Measurements from ENCODE around the gene ATP1A4.
"Not testable (repeated sequence)": the region's sequence is repeated elsewhere in the genome, so short reads cannot be mapped to it uniquely, and the experiment has no call there.

ATP1A4 gene

GRCh38 chr1:160116283-160117147, 34.9 kb upstream of the ATP1A4 start:
- no peaks in the 10 kb centered on the region for H3K9me3 ChIP-seq (ENCODE audit: control insufficient read depth, insufficient read depth, low read length)
- H3K36me3 ChIP-seq (ENCODE audit: insufficient read depth, low read length) = no peaks in the 10 kb centered on the region
- peaks cover 45% of the 10 kb centered on the region for H3K4me1 ChIP-seq (ENCODE audit: insufficient read depth, low read length)
- peak overlapping the region; percentile 54; the same call in 1 of the 2 replicates for H3K9ac ChIP-seq (ENCODE audit: low read depth, low read length)

DNA sequence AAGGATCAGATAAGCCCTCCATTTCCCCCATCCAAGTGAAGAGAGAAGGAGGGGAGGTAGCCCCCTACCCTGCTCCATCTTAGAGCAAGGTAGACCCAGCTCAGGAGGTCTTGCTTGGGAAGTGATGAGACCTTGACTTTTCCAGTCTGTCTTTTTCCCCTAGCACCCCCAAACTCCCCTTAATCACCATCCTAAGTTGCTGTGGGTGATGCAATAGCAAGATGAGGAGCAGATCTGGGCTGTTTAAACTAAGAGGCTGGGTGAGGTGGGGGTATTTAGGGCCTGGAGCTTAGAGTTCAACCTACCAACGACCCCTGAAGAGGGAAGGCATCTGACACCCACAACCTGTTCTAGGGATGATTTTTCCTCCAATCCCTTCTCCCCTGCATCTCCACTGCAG, 34.1 kb upstream of the ATP1A4 start:
- peaks cover 45% of the 10 kb centered on the region for H3K4me1 ChIP-seq (ENCODE audit: insufficient read depth, low read length)
- H3K36me3 ChIP-seq (ENCODE audit: insufficient read depth, low read length) = no peaks in the 10 kb centered on the region; the same call in 1 of the 2 replicates
- H3K9me3 ChIP-seq (ENCODE audit: control insufficient read depth, insufficient read depth, low read length) = no peaks in the 10 kb centered on the region
- H3K9ac ChIP-seq (ENCODE audit: low read depth, low read length) = no peak overlapping the region

GRCh38 chr1:160117709-160118183, 33.7 kb upstream of the ATP1A4 start:
- Histone ChIP-seq H3K36me3 (ENCODE audit: insufficient read depth, low read length) (no peaks in the 10 kb centered on the region; the same call in 1 of the 2 replicates), H3K9me3 (ENCODE audit: control insufficient read depth, insufficient read depth, low read length) (no peaks in the 10 kb centered on the region), H3K9ac (ENCODE audit: low read depth, low read length) (no peak overlapping the region; the same call in 1 of the 2 replicates), H3K4me1 (ENCODE audit: insufficient read depth, low read length) (peaks cover 45% of the 10 kb centered on the region)

- Histone ChIP-seq H3K9ac (ENCODE audit: low read depth, low read length) (no peak overlapping the region), H3K9me3 (ENCODE audit: control insufficient read depth, insufficient read depth, low read length) (no peaks in the 10 kb centered on the region), H3K4me1 (ENCODE audit: insufficient read depth, low read length) (peaks cover 36% of the 10 kb centered on the region), H3K36me3 (ENCODE audit: insufficient read depth, low read length) (no peaks in the 10 kb centered on the region; the same call in 1 of the 2 replicates)
Observed at GRCh38 chr1:160118928-160119327, 32.5 kb upstream of the ATP1A4 start.

- peaks cover 29% of the 10 kb centered on the region for H3K4me1 ChIP-seq (ENCODE audit: insufficient read depth, low read length)
- H3K9ac ChIP-seq (ENCODE audit: low read depth, low read length) = no peak overlapping the region
- H3K36me3 ChIP-seq (ENCODE audit: insufficient read depth, low read length) = peaks cover 3% of the 10 kb centered on the region; the same call in 1 of the 2 replicates
- H3K9me3 ChIP-seq (ENCODE audit: control insufficient read depth, insufficient read depth, low read length) = no peaks in the 10 kb centered on the region
Observed at GRCh38 chr1:160120797-160121196, 30.6 kb upstream of the ATP1A4 start.

- Histone ChIP-seq H3K9ac (ENCODE audit: low read depth, low read length) (no peak overlapping the region), H3K9me3 (ENCODE audit: control insufficient read depth, insufficient read depth, low read length) (no peaks in the 10 kb centered on the region), H3K4me1 (ENCODE audit: insufficient read depth, low read length) (peaks cover 29% of the 10 kb centered on the region), H3K36me3 (ENCODE audit: insufficient read depth, low read length) (peaks cover 3% of the 10 kb centered on the region; the same call in 1 of the 2 replicates)
Observed at GRCh38 chr1:160121388-160121787, 30.0 kb upstream of the ATP1A4 start.

DNA sequence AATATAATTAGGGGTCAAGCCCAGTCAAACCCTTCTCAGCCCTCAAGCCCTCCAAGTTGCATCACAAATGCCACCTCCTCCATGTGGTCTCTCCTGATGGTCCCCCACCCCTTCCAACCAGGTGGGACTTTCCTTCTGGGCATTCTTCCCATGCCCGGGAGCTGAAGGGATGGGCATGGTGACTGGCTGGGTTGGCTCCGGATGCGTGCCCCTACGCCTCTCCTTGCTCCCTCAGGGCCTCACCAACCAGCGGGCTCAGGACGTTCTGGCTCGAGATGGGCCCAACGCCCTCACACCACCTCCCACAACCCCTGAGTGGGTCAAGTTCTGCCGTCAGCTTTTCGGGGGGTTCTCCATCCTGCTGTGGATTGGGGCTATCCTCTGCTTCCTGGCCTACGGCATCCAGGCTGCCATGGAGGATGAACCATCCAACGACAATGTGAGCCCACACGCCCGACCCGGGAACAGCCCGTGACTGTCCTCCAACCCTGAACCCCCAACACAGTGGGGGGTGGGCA, 28.4 kb upstream of the ATP1A4 start:
- H3K9me3 ChIP-seq (ENCODE audit: control insufficient read depth, insufficient read depth, low read length) = no peaks in the 10 kb centered on the region
- H3K4me1 ChIP-seq (ENCODE audit: insufficient read depth, low read length) = peaks cover 15% of the 10 kb centered on the region
- no peak overlapping the region for H3K9ac ChIP-seq (ENCODE audit: low read depth, low read length)
- H3K36me3 ChIP-seq (ENCODE audit: insufficient read depth, low read length) = peaks cover 3% of the 10 kb centered on the region; the same call in 1 of the 2 replicates

GRCh38 chr1:160123726-160124125, 27.7 kb upstream of the ATP1A4 start:
- Histone ChIP-seq H3K36me3 (ENCODE audit: insufficient read depth, low read length) (peaks cover 3% of the 10 kb centered on the region; the same call in 1 of the 2 replicates), H3K9me3 (ENCODE audit: control insufficient read depth, insufficient read depth, low read length) (no peaks in the 10 kb centered on the region), H3K4me1 (ENCODE audit: insufficient read depth, low read length) (peaks cover 9% of the 10 kb centered on the region), H3K9ac (ENCODE audit: low read depth, low read length) (no peak overlapping the region)

GRCh38 chr1:160124705-160125478, 26.5 kb upstream of the ATP1A4 start:
- Histone ChIP-seq H3K36me3 (ENCODE audit: insufficient read depth, low read length) (peaks cover 3% of the 10 kb centered on the region; the same call in 1 of the 2 replicates), H3K9ac (ENCODE audit: low read depth, low read length) (no peak overlapping the region), H3K9me3 (ENCODE audit: control insufficient read depth, insufficient read depth, low read length) (no peaks in the 10 kb centered on the region), H3K4me1 (ENCODE audit: insufficient read depth, low read length) (peaks cover 8% of the 10 kb centered on the region)

GRCh38 chr1:160125746-160126145, 25.7 kb upstream of the ATP1A4 start:
- H3K9ac ChIP-seq (ENCODE audit: low read depth, low read length) = no peak overlapping the region
- H3K36me3 ChIP-seq (ENCODE audit: insufficient read depth, low read length) = peaks cover 3% of the 10 kb centered on the region; the same call in 1 of the 2 replicates
- H3K4me1 ChIP-seq (ENCODE audit: insufficient read depth, low read length) = peaks cover 8% of the 10 kb centered on the region
- H3K9me3 ChIP-seq (ENCODE audit: control insufficient read depth, insufficient read depth, low read length) = no peaks in the 10 kb centered on the region

- H3K9me3 ChIP-seq (ENCODE audit: control insufficient read depth, insufficient read depth, low read length); H3K4me1 ChIP-seq (ENCODE audit: insufficient read depth, low read length); H3K36me3 ChIP-seq (ENCODE audit: insufficient read depth, low read length): not testable (repeated sequence)
Observed at GRCh38 chr1:160126342-160126741, 25.1 kb upstream of the ATP1A4 start.

GRCh38 chr1:160127381-160127780, 24.0 kb upstream of the ATP1A4 start:
- Histone ChIP-seq H3K36me3 (ENCODE audit: insufficient read depth, low read length) (peaks cover 3% of the 10 kb centered on the region; the same call in 1 of the 2 replicates), H3K9me3 (ENCODE audit: control insufficient read depth, insufficient read depth, low read length) (no peaks in the 10 kb centered on the region), H3K9ac (ENCODE audit: low read depth, low read length) (no peak overlapping the region), H3K4me1 (ENCODE audit: insufficient read depth, low read length) (peaks cover 8% of the 10 kb centered on the region)

More at GRCh38 chr1:160126342-160126741, 25.1 kb upstream of the ATP1A4 start:
- H3K9ac ChIP-seq (ENCODE audit: low read depth, low read length) = not testable (repeated sequence)

DNA sequence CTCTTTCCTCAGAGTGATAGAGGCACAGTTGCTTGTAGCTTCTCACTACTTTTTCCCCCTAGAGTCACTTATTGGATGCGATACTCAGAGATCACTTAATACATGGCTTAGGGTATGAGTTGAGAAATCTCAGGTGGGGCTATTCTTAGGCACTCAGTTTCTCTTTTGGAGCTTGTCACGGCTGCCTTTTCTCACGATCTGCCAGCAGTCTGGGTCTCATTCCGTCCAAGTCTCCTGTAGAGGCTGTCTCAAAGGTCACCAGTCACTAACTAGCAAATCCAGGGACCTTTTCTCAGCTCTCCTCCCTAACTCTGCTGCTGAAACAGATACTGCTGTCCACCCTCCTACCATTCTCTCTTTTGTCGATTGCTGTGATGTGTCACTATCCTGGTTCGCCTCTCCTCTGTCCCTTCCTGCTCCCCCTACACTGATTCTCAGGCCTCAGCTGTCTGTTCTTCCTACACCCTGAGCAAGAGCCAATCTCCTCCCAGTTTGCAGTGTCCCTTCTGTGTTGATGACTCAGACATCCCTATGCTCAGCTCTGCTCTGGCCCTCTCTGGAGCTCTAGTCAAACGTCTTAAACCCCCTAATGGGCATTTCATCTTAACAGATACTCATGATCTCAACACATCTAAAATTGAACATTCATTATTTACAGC, 23.4 kb upstream of the ATP1A4 start:
- peaks cover 8% of the 10 kb centered on the region for H3K4me1 ChIP-seq (ENCODE audit: insufficient read depth, low read length)
- H3K36me3 ChIP-seq (ENCODE audit: insufficient read depth, low read length) = peaks cover 3% of the 10 kb centered on the region; the same call in 1 of the 2 replicates
- H3K9ac ChIP-seq (ENCODE audit: low read depth, low read length) = no peak overlapping the region
- H3K9me3 ChIP-seq (ENCODE audit: control insufficient read depth, insufficient read depth, low read length) = no peaks in the 10 kb centered on the region

GRCh38 chr1:160128636-160129035, 22.8 kb upstream of the ATP1A4 start:
- Histone ChIP-seq H3K9me3 (ENCODE audit: control insufficient read depth, insufficient read depth, low read length) (no peaks in the 10 kb centered on the region), H3K36me3 (ENCODE audit: insufficient read depth, low read length) (peaks cover 3% of the 10 kb centered on the region; the same call in 1 of the 2 replicates), H3K9ac (ENCODE audit: low read depth, low read length) (no peak overlapping the region), H3K4me1 (ENCODE audit: insufficient read depth, low read length) (peaks cover 8% of the 10 kb centered on the region)

Measured in ES-I3 (cell line).